MV-4-11 (cell line): ENCODE data around the gene RHOBTB1.
A peak's percentile ranks its signal among the peaks of the same experiment; 100 is the strongest.
"Not testable (repeated sequence)": the region's sequence is repeated elsewhere in the genome, so short reads cannot be mapped to it uniquely, and the experiment has no call there.

Experiments
- DNase-seq: peaks from one replicate; lab custom pipeline; 2025; lab: John Stamatoyannopoulos, UW

Gene RHOBTB1

DNA sequence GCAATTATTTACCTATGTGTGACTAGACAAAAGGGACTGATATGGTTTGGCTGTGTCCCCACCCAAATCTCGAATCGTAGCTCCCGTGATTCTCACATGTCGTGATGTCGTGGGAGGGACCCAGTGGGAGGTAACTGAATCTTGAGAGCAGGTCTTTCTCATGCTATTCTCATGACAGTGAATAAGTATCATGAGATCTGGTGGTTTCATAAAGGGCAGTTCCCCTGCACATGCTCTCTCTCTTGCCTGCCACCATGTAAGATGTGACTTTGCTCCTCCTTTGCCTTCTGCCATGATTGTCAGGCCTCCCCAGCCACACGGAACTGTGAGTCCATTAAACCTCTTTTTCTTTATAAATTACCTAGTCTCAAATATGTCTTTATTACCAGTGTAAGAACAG, 37.2 kb downstream of the RHOBTB1 start:
- not testable (repeated sequence) for DNase-seq

DNA sequence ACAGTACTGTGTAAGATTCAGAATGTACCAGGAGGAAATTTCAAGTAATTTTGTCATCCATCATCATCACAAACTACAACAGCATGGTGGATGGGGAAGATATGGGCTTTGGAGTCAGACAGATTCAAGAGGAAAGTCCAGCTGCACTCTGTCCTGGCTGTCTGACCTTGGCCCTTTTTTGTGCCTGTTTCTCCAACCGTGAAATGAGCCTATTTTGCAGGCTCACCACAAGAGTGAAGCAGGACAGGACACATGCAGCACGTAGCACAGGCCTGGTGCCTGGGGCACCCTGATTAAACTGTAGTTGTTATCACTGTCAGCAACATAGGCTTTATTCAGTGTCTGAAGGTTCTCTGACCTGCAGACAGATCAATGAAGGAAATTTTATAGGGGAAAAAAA, 37.6 kb downstream of the RHOBTB1 start:
- DNase-seq: no peak

DNA sequence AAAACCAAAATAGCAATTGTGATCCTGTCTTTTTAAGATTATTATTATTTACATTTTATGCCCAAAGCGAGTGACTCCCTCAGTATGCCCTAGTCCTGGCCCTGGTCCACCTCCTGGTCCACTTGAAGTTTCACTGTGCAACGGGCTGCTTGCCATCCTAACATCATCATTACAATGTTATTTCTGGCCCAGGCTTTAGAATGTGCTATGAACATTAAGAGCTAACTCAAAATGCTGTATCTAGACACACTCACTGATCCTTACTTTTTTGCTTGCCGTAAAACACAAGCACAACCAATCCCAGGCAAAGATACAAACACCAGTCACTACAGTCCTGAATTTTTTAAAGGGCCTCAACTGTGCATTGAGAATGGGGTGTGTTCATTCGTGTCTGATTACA, 38.4 kb downstream of the RHOBTB1 start:
- DNase-seq: no peak

DNA sequence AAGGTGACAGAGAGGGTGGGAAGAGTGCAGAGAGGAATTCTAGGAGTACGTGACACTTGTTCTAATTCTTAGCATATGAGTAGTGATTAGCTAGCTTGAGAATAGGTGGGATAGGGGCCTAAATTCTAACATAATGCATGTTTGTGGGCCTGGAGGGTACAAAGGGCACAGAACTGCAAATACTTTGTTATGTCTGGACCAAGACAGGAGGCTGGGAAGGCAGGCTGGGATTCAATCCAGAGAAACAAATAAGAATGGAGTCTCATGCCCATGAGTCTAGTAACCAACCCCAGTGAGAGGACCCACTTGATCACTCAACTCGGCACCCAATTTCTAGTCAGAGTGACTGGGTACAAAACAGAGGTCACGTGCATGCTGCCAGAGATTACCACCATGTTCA, 40.9 kb downstream of the RHOBTB1 start:
- DNase-seq: no peak

DNA sequence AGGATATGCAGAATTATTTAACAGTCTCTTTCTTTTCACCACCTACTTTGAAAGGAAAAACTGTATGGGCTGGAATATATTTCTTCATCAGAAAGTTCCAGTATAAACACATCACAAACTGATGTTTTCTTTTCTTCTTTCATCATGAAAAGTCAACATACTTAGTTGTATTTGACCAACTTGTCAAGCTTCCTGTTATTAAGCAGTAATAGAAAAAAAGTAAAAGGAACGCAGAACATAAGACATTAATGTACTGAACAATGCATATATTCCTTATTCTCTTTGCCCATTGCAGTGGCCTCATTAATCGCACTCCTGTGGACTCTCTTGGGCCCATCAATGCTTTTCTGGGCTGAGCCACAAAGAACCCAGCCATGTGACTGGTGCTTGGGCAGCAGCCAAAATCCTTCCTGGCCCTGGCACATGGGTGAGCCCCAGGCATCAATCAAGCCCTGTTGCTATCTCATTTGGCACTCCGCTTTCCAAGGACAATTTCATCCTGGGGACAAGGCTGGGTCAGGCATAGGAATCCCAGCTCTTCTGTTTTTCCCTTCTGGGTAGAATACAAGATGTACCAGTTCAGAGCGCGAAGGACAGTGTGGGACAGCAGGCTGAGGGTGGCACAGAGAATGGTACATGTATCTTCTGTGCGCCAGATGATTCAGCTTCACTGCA, 42.3 kb downstream of the RHOBTB1 start:
- DNase-seq: no peak

DNA sequence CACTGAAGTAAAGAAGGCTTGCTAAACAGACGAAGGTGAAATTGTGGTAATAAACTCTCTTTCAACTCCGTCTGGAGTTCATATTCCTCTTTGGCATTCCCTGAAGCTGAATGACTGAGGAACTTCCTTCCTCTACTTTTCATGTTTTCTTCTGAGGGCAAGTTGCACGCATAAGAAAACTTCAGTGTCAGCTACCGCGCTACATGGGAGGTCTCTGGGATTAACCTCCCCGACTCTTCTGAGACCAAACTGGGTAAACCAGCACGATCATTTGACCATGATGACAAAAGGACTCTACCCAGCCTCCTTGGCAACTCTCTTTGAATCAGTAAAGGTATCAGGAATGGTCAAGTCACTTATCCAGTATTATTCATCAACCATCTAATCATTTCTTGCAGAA, 44.7 kb downstream of the RHOBTB1 start:
- no peak for DNase-seq

DNA sequence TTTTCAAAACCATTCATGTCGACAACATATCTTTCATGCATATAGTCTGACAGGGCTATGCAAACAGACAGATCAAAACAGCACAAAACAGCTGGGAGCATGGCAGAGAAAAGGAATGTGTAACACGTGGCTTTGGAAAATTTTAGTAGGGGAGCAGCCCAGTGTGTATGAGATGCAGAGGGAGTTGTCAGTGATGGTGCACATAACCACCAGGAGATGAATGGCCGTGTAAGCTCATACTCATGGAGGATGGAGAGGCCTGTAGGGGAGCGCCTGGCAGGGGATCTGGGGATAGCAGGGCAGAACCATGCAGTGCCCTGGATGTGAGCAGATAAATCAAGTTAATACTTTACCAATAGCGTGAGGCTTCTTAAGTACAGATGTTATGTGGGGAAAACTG, 45.7 kb downstream of the RHOBTB1 start:
- DNase-seq: no peak

DNA sequence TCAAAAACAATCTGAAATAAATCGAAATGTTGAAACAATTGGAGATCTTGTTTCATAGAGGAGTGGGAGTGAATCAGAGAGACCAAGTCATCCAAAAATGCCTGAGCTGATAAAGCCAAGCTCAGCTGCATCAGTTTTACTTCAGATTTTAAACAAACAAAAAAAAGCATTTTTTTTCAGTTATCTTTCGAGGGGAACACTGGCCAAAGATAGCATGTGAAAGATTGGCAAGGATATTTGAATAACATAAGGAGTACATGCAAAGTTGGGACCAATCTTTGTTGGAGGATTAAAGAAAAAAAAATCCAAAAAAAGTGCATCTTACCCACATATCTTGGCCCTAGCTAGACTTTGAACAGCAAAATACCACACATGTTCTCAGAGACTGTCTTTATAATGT, 47.2 kb downstream of the RHOBTB1 start:
- no peak for DNase-seq

DNA sequence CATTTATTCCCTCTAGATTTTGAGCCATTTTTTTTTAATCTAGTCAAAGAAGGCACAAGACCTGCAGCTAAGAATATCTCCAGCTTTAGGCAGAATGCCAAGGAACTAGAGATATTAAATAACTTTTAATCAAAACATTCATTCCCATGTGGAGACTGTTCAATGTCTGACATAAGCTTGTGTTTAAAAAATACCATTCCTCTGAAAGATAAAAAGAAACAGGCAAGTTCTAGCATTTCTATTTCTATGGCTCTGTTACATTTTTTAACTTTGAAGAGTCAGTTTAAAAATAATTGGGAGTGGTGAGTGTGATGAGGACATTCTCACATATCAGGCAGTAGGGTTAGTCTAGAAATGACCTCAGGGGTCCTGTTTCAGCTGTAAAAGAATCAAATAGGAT, 48.0 kb downstream of the RHOBTB1 start:
- no peak for DNase-seq

DNA sequence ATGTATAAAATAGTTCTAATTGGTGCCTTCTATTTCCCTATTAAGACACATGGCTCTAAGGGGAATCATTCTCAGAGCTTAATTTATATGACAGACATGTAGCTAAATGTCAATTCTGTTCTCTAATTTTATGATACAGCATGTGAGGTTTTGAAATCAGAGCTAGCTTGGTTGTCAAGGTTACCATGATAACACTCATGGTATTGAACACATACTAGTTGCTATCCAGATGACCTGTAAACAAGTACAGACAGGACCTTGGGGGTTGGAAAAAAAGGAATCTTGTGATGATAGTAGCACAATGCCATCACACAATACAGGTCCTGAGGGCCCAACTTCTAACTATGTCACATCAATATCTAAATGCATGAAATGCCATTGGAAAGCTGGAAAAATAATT, 49.2 kb downstream of the RHOBTB1 start:
- no peak for DNase-seq

DNA sequence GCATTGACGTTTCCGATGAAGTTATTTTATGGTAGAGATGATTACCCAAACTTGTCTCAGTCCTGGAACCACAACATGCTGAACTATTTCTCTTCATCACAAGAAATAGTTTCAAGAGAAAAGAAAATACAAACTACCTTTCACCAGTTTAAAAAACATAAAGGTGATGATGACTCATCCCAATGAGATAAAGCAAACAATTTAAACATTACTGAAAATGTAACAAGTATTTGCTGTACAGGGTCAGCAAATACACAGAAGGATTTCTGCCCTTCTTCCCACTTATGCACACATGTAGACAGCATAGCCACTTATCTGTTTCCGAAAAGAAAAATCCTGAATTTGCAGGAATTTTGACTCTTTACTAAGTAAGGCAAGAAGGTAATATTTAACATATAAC, 50.8 kb downstream of the RHOBTB1 start:
- no peak for DNase-seq

DNA sequence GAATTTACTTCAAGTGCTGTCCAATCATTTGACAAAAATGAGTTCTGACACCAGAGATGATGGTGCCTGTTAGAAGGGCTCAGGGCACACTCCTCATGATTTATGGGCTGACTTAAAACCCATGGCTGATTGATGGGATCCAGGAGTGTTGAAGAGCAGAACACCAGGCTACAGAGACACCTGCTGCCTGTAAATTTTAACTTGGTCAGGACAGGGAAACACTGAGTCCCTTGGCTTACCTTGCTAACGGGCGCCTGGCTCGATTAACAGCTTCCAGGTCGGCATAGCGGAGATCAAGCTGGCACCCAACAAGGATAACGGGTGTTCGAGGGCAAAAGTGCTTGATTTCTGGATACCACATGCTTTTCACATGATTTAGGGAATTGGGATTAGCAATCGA, 51.4 kb downstream of the RHOBTB1 start:
- DNase-seq: no peak

DNA sequence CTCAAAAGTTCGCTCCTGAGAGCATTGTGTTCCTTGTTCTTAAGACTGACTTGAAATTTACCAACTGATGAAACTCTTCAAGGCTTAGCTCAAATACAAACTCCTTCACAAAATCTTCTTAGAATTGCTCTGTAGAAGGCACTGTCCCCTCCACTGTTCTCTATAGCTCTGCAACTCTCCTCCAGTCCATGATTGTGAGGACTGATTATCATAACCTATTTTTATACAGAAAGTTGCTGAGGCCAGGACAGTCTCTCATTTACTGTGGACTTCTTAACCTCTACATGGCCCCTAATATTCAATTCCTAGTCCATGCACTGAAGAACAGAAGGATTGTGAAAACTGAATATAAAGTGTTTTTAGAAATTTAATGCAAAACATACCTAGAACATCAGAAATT, 53.2 kb downstream of the RHOBTB1 start:
- DNase-seq: no peak

DNA sequence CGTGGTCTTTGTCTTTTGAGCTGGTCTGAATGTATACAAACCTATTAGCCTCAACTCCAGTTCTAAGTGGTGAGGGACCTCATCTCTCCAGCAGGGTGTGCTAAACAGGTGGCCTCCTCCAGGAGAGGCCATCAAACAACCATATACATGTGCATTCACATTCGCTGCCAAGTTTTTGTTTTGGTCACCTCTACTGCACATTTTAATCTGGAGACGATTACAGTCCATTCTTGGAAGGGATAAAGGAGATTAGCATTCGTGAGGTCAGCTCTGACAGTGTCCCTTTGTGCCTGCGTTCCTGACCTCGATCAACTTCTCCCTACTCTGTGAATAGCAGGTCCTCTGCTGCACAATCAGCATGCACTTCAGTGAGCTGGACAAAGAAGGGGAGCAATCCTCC, 60.8 kb downstream of the RHOBTB1 start:
- DNase-seq: no peak

DNA sequence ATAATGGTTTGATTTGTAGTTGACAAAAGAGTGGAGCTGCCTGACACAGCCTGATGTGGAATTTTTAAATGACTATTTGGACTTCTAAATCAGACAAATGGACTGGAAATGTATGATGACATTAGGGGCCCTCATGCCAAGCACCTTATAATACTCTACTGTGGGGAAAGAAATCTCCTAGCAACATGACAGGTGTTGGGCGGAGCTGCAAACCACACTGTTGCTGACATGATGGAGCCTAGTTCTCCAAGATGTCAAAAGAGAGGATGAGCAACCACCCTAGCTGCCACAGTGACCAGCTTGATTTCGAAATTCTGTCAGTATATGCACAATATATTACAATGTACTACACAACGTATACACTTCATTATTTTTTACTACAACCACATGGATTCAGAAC, 65.8 kb downstream of the RHOBTB1 start:
- DNase-seq: peak; percentile 70

DNA sequence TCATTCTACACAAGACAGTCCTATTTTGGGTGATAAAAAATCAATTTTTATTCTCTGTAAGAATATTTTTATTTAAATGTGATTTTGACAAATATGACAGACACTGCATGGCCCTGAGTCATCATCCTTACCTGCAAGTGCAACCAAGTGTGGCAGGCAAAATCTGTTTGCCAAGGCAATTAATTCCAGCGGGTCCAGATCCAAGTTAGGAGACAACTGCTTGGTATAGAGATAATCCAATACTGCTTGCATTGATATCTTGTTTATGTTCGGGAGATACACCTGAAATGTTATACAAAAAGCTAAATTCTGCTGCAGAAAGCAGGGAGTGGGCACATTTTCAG, 66.2 kb downstream of the RHOBTB1 start:
- DNase-seq: no peak

DNA sequence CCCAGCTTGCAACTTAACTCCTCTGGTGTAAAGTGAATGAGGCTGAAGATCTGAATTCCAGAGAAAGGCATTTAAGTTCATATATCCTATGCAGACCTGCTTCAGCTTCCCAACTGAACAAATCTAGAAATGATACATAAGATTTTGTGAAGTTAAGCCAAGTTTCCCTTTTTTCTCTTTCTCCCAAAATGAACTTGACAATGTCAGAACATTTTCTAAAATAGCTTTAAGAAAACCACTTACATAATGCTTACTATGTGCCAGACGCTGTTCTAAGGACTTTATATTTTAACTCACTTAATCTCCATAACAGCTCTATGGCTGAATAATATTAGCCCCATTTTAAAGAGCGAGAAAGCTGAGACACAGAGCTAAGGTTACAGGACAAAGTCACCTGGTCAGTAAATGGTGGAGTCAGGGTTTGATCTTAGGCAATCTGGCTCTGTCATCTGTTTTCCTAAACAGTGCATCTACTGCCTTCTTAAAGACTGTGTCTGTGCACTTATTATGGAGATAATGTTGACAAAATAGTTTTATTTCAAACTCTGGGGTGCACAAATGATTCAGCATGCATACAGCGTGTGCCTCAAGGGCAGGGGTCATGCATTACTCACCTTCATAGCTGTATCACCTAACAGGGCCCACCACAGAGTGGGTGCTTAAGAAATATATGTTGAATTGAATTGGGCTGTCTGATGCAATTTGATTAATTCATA, 66.8 kb downstream of the RHOBTB1 start:
- DNase-seq: no peak

DNA sequence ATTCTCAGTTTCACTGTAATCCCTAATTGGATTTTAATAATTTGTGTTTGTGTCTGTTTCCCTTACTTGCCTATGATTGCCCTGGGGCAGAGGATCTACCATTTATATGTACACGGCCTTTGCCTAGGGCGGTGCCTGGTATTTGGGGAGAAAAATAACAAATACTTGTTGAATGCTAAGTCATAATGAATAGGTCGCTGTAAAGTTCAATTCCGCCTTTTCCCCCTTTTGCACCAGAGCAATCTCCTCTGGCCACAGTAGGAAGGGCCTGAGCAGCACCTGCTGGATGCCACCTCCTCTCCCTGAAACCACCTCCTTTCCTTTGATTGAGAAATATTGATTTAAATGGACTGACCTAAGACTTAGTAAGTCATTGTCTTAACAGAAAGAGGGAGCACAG, 70.2 kb downstream of the RHOBTB1 start:
- no peak for DNase-seq

DNA sequence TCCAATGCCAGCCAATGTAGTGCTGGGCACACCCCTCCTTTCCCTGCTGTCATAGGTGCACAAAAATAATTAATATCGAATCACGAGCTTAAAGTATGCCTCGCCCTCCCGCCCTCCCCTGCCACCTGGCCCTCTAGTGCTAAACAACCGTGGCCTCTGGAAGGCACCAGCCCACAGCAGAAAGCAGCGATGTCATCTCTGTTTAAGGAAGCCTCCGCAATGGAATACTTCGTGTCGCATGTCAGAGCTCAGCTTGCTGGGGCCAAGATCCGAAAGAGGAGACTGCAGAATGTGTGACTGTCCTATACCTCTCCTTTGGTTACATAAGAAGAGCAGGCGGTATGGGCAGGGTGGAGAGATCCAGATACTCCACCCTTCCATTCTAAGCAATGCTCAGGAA, 71.5 kb downstream of the RHOBTB1 start:
- DNase-seq: no peak

DNA sequence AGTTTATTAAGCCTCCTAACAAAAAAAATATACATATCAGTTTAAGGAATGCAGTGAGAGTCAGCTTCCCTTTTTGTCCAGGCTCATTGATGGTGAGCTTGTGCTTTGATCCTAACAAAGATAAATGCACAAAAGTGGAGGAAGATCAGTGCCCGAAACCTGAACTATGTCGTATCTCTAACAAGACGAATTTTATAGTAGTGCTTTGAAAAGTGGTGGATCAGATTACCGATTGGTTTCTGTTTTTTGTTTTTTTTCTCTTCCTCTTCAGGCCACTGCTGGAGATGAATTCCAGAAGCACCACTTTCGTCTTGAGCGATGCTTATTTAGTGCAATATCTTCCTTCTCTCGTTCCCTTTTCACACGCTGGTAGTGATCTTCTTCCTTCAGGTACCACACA, 72.8 kb downstream of the RHOBTB1 start:
- no peak for DNase-seq

DNA sequence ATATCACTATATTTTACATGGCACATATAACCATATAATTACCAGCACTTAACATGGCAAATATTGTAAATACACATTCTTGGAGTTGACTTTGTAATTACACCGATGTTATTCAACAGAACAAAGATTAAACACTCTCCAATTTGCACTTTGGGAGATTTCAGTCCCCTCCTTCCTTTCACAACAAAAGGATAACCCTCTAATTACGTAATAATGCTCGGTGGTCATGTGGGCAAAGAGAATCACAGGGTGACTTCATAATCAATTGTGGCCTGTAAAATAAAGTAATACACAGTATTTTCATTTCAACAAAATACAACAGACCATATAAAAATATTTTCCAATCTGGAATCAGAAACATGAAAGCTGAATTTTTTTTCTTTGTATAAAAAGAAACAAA, 73.2 kb downstream of the RHOBTB1 start:
- no peak for DNase-seq

DNA sequence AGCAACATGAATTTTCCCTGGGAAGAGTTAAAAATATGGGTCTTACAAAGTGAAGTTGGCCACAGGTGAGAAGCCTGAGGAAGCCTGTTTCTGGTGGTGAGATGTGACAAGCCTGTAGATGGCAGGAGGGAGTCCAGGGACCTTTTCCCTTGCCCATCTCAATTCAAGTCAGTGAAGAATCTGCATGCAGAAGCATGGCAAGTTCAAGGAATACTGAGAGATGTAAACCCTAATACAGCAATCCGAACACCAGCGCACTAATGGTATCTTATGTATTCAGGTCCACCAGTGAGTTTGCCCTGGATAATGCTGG, 73.6 kb downstream of the RHOBTB1 start:
- no peak for DNase-seq

DNA sequence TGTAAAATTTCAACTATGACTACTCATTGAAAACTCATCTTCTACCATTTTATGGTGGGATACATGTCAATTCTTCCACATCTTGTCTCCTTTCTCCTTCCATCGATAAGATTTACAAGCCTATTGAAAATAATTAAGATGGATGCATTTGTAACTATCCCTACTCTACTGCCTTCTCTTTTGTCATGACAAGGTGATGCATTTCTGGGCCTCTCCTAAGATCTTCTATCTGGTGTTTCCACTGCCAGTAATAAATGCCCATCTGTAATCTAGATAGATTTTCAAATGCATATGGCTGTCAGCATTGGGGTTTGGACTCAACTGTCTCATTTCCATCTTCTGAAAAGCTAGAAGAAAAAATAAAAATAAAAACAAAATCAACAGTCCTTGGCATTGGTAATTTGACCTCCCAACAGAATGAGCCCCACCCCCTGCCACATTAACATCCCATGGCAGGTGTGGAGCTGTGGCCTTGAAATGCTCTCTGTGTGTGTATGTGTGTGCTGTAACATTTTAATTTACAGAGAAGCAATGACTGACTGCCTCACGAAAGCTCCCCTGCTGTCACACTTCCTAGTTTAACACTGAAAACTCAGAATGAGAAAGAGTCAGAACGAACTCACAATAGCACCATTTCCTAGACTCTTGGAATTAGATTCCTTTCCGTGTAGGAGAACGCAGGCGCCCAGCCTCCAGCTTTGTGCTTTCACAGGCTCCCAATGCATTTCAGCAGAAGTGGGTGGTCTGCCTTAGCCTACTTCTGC, 74.2 kb downstream of the RHOBTB1 start:
- DNase-seq: no peak

DNA sequence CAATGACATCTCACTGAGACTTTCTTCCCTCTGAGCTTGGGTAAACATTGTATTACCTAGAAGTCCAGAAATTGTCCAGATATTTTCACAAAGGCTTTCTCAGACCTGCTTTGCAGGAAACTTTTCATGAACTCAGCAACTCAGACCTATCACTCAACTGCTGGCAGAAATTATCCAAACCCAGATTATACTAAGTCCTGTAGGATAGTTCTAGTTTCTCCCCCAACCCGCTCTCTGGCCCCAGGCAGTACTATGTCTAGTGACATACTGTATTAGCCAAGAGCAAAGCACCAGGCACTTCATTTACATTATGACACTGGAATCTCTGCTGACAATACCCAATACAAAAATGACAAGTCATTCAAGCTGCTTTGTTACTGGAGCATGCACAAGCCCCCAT, 75.0 kb downstream of the RHOBTB1 start:
- no peak for DNase-seq
